ENCODE results near the gene LONRF3.

Gene LONRF3

GRCh38 chrX:119041175-119041574 lies 66.8 kb downstream of the LONRF3 start:
- no peak for DNase-seq

DNA sequence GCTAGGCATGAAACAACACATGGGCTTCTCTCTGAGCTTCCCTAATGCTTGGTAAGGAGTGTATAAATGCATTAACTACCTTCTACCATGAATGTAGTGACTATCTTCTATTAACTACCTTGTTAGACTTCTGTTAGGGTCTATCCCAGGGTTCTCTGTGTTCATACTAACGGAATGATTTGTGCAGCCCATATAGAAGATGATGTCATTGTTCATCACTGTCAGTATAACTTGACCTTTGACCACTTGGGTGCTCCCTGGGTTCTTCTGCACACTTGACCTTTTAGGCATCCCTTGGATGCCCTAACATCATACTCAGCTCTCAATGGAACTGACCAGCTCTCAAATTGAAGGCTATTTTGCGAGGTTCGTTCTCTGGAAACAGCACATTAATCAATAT lies 67.6 kb downstream of the LONRF3 start:
- DNase-seq = no peak

GRCh38 chrX:119042996-119043395 lies 68.6 kb downstream of the LONRF3 start:
- no peak for DNase-seq

DNA sequence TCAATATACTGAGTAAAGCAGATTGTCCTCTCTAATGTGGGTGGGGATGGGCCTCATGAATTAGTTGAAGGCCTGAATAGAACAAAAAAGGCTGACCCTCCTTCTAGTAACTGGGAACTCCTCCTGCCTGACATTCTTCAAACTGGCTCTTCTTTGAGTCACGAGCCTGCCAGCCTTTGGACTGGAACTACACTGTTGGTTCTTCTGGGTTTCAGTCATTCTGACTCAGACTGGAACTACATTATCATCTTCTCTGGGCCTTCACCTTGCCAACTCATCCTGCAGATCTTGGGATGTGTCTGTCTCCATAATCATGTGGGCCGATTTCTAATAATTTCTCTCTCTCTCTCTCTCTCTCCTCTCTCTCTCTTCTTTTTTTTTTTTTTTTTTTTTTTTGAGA lies 71.5 kb downstream of the LONRF3 start:
- no peak for DNase-seq

GRCh38 chrX:119055687-119056086 lies 81.3 kb downstream of the LONRF3 start:
- no peak for DNase-seq

DNA sequence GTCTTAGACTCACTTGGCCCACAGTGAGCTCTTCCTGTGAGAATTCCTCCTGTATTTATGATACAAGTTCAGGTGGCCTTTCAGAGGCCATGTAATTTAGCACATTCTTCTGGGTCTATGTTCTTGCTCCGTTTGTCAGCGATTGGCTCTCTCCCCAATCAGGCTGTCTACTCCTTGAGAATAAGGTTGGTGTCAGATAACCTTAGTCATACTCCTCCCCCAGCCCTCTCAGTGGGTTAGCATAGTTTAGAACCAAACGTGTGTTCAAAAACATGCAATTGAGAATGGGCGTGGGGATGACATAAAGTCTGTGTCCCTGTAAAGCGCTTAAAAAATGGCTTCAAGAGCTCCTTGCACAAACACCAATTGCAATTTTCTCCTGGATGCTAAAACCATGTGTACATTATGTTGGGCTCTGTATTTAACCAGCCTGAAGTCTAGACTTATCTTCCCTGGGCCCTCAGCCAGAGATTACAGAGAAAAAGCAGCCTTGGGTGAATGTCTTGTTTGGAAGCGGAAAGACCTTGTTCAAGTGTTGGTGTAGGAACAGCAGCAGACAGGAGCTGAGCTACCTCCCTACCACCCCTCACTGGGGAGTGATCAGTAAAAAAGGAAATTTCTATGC lies 88.4 kb downstream of the LONRF3 start:
- DNase-seq = no peak

DNA sequence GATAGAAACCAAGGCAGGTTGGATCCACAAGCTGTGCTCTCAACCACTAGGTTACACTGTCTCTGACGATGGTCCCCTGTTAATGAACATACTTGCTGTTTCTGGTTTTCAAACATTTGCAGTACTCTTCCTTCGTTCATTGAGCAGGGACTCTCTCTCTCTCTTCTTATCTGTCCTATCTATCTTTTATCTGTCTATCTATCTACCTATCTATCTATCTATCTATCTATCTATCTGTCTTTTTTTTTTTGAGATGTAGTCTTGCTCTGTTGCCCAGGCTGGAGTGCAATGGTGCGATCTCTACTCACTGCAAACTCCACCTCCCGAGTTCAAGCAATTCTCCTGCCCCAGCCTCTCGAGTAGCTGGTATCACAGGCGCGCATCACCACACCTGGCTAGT lies 89.0 kb downstream of the LONRF3 start:
- DNase-seq = no peak

- DNase-seq = peak; percentile 51
Observed at GRCh38 chrX:119067023-119067739, 92.8 kb downstream of the LONRF3 start.
